ENCODE data around the gene FAM53C.
A peak's percentile ranks its signal among the peaks of the same experiment; 100 is the strongest.

FAM53C gene

GRCh38 chr5:138351056-138351455 is 13.0 kb downstream of the FAM53C start:
- peak in 1 of 51 donors; percentile 5 for DNase-seq

- no peak for DNase-seq
Observed at GRCh38 chr5:138351517-138351916, 13.5 kb downstream of the FAM53C start.

GRCh38 chr5:138352071-138352721 is 14.1 kb downstream of the FAM53C start, which contains the start of gene KDM3B:
TSS of gene KDM3B (plus strand) at chr5:138352685. CDS start at chr5:138352796, 111 bp downstream.
- DNase-seq = peak in 40 of 51 donors; percentile 20 to 88 (median 62)

- DNase-seq = peak in 46 of 51 donors; percentile 13 to 85 (median 61)
Observed at GRCh38 chr5:138352722-138353559, 14.9 kb downstream of the FAM53C start.

GRCh38 chr5:138353560-138354080 is 15.6 kb downstream of the FAM53C start:
- DNase-seq = no peak

GRCh38 chr5:138354387-138354786 is 16.3 kb downstream of the FAM53C start:
- peak in 1 of 51 donors; percentile 18 for DNase-seq

GRCh38 chr5:138354926-138355378 is 16.9 kb downstream of the FAM53C start:
- peak in 25 of 51 donors; percentile 4 to 52 (median 21) for DNase-seq

- no peak for DNase-seq
Observed at GRCh38 chr5:138359621-138360020, 21.6 kb downstream of the FAM53C start.

GRCh38 chr5:138360941-138361452 is 22.9 kb downstream of the FAM53C start:
- no peak for DNase-seq

GRCh38 chr5:138364576-138364975 is 26.5 kb downstream of the FAM53C start:
- no peak for DNase-seq

- no peak for DNase-seq
Observed at GRCh38 chr5:138366632-138367382, 28.7 kb downstream of the FAM53C start.

GRCh38 chr5:138369261-138369660 is 31.2 kb downstream of the FAM53C start:
- no peak for DNase-seq

- DNase-seq = no peak
Observed at GRCh38 chr5:138369706-138370105, 31.6 kb downstream of the FAM53C start.

GRCh38 chr5:138370537-138370936 is 32.5 kb downstream of the FAM53C start:
- no peak for DNase-seq

GRCh38 chr5:138371454-138371853 is 33.4 kb downstream of the FAM53C start:
- DNase-seq = no peak

- no peak for DNase-seq
Observed at GRCh38 chr5:138372225-138372624, 34.2 kb downstream of the FAM53C start.

GRCh38 chr5:138372653-138373052 is 34.6 kb downstream of the FAM53C start:
- DNase-seq = no peak

GRCh38 chr5:138382347-138382746 is 44.3 kb downstream of the FAM53C start:
- DNase-seq = no peak

GRCh38 chr5:138385660-138386059 is 47.6 kb downstream of the FAM53C start:
- peak in 1 of 51 donors; percentile 7 for DNase-seq

- DNase-seq = peak in 17 of 51 donors; percentile 2 to 42 (median 19)
Observed at GRCh38 chr5:138386290-138386689, 48.2 kb downstream of the FAM53C start.

GRCh38 chr5:138389332-138389731 is 51.3 kb downstream of the FAM53C start:
- DNase-seq = no peak

All from hypothalamus (tissue), 51 donors.